ENCODE results near the gene HLA-DRA.
"Not testable (repeated sequence)": the region's sequence is repeated elsewhere in the genome, so short reads cannot be mapped to it uniquely, and the experiment has no call there.

Gene HLA-DRA

GRCh38 chr6:32432050-32432450 is 7.6 kb upstream of the HLA-DRA start:
- no peak for ATAC-seq

GRCh38 chr6:32433950-32434349 is 5.7 kb upstream of the HLA-DRA start:
- ATAC-seq = not testable (repeated sequence)

DNA sequence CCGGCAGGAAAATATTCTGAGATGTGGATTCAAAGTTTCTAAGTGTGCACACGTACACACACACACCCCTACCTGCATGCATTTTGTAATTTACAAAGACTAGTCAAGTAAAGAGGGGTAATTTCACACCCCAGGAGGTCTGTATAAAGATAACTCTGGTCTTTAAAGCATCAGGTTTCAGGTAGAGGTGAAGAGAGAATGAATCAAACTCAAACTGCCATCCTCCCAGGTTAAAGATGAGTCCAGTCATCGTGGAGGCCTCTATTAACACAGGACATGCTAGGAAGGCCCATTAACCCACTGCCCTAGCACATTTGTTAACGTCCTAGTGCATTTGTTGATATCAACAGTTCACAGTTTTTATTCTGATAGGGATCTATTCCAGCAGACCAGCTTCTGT is 3.5 kb upstream of the HLA-DRA start:
- no peak for ATAC-seq

DNA sequence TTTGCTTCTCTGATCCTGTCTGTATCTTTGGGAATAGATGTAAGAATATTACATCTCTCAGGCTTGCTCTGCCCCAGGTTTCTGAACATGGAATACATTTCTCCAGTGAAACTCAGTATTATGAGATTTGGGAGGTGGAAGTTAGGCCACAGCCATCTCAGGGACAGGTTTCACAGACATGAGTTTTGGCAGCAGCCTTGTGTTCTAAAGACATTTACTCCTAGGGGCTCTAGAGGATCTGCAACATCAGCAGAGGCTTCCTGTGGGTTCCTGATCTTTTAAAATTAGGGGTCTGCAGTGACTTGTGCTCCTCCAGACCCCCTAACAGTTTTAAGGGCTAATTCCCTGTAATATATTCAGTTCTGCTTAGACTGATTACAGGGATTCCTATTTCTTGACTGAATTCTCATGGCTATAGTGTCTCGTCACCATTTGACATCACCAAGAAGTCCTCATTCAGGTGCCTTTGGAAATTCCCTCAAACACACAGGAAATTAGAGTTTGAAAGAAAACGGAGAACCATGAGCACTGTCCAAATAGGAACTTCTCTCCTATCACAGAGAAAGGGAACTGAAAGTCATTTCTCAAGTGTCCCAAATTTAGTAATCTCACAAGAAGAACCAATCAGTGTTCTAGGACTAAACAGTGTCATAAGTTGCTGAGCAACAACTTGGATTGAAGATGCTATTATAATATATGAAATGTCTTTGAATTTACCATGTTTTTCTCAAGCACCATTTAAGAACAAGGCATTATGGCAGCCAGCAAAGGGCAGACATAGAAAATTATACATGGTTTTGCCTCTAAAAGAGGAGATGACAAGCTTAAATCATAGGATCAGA is 2.5 kb upstream of the HLA-DRA start:
- peak; percentile 48 to 55 for ATAC-seq

- ATAC-seq = no peak
These were observed 548 bp upstream of the HLA-DRA start for GRCh38 chr6:32439139-32439538.

DNA sequence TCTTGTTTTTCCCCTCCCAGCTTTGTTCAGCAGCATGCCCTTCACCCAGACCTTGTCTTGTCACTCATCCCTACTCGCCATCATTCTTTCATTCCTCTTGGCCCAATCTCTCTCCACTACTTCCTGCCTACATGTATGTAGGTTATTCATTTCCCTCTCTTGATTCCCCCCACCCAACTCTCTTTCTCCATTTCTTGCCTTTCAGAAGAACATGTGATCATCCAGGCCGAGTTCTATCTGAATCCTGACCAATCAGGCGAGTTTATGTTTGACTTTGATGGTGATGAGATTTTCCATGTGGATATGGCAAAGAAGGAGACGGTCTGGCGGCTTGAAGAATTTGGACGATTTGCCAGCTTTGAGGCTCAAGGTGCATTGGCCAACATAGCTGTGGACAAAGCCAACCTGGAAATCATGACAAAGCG is 2.6 kb downstream of the HLA-DRA start:
- ATAC-seq = no peak

GRCh38 chr6:32442977-32443552 is 3.4 kb downstream of the HLA-DRA start:
- no peak for ATAC-seq

- ATAC-seq = no peak
These were observed 4.7 kb downstream of the HLA-DRA start for GRCh38 chr6:32444433-32444832.

- peak; percentile 38 to 60 for ATAC-seq
These were observed 5.7 kb downstream of the HLA-DRA start for GRCh38 chr6:32445321-32445854.

DNA sequence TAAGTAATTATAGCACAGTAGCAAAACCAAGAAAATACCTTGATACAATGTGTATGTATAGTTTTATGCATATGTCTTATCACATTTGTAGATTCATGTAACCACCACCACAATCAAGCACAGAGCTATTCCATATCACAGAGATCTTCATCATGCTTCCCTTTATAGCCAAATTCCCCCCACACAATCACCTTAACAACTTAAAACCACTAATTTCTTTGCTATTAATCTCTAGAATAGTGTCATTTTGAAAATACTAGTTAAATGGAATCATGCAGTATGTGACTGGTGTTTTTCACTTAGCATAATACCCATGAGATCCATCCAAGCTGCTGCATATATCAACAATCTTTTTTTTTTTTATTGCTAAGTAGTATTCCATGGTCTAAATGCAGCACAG is 8.2 kb downstream of the HLA-DRA start:
- ATAC-seq = peak in 1 of 2 donors; percentile 38

GRCh38 chr6:32449088-32449736 is 9.5 kb downstream of the HLA-DRA start:
- ATAC-seq = no peak

DNA sequence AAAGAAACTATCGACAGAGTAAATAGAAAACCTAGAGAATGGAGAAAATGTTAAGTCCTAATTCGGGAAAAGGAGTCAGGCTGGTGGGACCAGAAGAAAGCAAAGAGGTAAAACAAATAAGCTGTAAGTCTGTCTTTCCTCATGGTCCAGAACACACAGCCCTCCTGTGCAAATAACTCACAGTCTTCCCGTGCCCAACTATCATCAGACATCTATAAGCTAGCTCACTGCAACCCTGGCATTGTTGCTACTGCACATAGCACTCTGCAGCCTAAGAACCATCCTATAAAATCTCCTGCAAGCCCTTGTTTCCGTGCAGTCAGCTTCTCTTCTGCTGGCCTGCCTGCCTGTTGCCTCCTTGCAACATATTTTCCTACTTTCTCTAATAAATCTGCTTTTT is 17.4 kb downstream of the HLA-DRA start:
- no peak for ATAC-seq

DNA sequence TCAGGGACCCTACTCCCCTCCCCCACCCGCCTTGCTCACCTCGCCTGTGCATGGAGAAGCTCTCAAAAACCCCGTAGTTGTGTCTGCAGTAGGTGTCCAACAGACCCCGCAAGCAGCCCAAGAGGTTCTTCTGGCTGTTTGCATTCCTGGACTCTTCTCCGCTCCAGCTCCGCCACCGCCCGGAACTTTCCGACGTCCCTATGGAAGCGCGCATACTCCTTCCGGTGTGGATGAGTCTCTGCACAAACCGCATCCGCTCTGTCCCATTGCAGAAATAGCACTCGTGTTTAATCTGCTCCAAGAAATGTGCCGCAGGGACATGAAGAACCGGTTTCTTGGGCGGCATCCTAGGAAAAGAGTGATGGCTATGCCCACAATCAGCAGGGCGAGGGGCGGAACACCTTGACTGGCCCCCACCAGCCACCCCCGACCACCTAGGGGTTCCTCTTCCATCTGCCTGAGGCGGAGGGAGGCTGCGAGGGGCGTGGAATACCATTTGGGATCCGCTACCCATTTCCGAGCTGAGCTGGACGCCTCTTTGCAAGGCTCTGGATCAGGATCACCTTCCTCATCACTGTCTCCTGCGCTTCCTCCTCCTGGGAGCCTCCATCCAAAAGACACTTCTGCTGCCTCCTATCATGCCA is 20.2 kb downstream of the HLA-DRA start:
- ATAC-seq = no peak

DNA sequence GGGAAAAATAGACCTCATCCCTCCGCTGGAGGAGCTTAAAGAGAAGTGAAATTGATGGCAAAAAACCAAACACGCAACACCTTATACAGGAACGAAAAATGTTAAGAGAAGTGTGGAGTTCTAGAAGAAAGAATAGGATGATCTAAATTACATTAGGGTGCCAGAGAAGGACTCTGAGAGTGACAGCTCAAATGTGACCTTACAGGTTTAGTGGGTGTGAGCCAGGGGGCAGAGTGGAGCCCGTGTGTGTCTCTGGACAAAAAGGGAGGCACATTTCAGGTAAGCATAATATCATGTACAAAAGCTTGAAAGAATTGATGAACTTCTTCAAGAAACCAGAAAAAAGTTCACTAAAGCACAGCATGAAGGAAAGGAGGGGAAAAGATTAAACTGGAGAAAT is 20.8 kb downstream of the HLA-DRA start:
- ATAC-seq = no peak

DNA sequence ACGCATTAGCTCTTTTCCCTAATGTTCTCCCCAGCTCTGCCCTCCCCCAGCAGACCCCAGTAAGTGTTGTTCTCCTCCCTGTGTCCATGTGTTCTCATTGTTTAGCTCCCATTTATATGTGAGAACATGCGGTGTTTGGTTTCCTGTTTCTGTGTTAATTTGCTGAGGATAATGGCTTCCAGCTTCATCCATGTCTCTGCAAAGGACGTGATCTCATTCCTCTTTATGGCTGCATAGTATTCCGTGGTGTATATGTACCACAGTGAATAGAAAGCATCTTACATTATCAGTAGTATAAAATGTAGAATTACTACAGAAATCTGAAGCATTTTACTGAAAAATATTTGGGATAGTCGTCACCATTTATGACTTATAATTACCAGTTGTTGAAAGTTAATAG is 21.8 kb downstream of the HLA-DRA start:
- no peak for ATAC-seq

- ATAC-seq = peak; percentile 92 to 94
These were observed 22.9 kb downstream of the HLA-DRA start for GRCh38 chr6:32462609-32463008.

DNA sequence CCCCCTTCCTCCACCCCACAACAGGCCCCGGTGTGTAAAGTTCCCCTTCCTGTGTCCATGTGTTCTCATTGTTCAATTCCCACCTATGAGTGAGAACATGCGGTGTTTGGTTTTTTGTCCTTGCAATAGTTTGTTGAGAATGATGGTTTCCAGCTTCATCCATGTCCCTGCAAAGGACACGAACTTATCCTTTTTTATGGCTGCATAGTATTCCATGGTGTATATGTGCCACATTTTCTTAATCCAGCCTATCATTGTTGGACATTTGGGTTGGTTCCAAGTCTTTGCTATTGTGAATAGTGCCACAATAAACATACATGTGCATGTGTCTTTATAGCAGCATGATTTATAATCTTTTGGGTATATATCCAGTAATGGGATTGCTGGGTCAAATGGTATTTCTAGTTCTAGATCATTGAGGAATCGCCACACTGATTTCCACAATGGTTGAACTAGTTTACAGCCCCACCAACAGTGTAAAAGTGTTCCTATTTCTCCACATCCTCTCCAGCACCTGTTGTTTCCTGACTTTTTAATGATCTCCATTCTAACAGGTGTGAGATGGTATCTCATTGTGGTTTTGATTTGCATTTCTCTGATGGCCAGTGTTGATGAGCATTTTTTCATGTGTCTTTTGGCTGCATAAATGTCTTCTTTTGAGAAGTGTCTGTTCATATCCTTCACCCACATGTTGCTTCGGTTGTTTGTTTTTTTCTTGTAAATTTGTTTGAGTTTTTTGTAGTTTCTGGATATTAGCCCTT is 28.2 kb downstream of the HLA-DRA start:
- not testable (repeated sequence) for ATAC-seq

DNA sequence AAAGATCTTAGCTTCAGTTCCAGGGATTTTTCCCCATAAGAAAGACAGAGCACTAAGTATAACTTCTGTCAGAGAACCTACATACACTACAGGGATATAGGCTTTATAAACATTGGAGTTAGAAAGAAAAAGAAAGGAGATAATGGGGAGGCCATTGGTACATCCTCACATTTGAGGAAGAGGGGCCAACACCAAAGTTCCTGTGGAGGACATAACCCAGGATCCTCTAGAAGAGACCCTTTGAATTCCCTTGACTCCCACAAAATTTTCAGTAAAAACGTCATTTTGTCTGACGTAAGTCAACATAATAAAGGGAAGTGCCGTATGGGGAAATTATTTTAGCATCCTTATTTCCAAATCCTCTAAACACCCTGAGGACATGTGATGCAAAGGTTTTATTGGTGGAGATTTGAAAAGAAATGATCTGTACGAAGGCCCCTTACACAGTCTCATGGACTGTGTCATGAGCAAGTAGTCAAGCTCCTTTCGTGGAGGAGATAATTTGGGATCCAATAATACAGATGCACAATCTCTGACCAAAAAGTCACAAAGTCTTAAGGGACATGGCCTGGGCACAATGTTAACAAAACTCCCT is 33.2 kb downstream of the HLA-DRA start:
- ATAC-seq = no peak

- peak; percentile 83 to 84 for ATAC-seq
These were observed 34.0 kb downstream of the HLA-DRA start for GRCh38 chr6:32473376-32474348.

DNA sequence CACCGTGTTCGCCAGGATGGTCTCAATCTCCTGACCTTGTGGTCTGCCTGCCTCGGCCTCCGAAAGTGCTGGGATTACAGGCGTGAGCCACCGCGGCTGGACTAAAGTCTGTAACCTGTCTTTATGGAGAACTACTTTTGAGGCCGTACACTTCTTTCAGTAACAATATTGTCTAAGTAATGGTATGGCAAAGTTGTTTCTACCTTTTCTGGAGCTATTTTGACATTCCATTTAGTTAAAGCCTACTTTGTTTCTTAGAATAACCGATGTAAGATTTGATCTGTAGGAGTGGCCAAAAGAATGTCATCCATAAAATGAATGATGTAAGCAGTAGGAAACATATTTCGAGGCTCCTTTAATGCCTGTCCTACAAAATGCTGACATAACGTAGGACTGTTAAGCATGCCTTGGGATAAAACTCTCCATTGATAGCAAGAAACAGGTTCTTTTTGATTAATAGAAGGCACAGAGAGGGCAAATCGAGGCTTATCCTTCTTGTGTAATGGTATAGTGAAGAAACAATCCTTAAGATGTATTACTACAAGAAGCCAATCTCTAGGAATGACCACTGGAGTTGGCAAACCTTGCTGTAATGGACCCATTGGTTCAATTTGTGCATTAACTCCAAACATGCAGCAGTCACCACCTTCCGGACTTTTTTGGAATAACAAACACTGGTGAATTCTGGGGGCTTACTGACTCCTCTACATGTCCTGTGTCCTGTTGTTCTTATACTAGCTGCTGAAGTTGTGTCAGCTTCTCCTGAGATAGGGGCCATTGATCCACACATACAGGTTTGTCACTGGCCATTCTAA is 35.9 kb downstream of the HLA-DRA start:
- ATAC-seq = no peak

Measured in activated CD4-positive, CD25-positive, alpha-beta regulatory T cell treated with anti-CD3 and anti-CD28 coated beads, Interleukin-2, amount 50 U/mL, for 24 hours (primary cell).